NCI-H2029 (cell line): ENCODE results near the gene ERMARD.

Source experiments
- DNase-seq: peaks from one replicate; lab custom pipeline; 2025; lab: John Stamatoyannopoulos, UW

The ERMARD gene

DNA sequence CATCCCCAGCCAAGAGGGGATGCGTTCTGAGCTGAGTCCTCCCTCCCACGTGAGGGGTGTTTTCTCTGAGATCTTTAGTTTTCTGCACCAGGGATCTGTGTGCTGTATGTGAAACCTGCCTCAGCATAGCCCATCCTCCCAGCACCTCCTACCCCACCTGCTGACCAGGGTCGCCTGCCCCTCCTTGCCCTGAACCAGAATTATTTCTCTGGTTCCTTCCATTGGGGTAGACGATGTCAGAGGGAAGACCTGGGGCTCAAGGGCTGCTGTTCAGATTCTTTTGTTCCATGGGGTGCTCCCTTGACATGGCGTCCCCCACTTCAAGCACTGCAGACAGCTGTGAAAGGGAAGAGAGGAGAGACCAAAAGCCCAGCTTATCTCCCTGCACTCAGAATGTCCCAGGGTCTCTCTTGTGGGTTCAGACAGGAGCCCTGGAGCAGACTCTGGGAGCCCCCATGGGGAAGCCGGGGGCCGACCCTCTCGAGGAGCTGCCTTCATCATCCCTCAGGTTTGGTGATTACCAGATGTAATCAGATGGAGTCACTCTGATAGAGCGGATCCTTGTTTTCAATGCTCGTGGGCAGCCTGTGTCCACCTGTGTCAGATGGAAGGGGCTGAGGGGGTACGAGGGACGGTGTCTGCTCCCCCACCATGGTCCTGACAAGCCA, 74.3 kb downstream of the ERMARD start:
- no peak for DNase-seq

DNA sequence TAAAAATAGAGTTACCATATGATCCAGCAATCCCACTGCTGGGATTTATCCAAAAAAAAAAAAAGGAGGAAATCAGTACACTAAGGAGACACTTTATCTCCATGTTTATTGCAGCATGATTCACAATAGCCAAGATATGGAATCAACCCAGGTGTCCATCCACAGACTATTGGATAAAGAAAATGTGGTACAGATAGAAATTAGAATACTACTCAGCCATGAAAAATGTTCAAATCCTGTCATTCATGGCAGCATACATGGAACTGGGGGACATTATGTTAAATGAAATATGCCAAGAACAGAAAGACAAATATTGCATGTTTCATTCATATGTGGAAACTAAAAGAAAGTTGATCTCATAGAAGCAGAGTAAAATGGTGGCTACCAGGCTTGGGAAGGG, 75.3 kb downstream of the ERMARD start:
- DNase-seq = no peak

DNA sequence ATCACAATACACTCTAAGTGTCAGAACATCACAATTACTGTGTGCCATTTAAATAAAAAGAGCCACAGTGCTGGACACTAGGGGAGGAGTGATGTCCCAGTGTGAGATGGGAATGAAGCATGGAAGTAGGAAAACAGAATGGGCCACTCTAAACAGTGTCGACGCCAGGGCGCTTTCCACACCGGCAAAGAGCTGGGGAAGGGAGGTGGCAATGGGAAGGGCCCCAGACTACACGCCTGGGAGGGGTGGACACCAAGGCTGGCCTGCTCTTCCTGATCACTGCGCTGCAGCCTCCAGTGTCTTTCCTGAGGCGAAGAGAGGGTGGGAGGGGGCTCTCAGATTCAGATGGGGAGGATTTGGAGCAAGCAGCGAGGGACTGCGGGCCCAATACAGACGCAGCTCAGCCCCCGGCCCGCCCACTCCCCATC, 75.9 kb downstream of the ERMARD start:
- no peak for DNase-seq

DNA sequence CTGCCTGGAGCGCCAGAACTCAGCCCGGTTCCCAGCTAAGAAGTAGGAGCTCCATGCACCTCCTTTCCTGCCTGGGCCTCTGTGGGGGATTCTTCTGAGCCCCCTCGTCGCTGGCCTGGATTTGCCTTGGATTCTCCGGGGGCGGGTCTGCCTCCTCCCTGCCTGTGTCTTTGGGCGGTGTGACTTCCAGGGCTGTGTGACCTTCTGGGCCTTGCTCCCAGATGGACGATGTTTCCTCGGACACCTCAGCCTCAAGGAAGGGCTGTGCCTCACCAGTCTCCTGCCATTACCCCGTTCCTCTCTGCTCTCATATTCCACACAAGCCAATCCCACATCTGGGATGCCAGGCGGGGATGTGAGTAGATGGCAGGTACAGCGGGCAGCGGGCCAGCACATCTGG, 76.8 kb downstream of the ERMARD start:
- no peak for DNase-seq

DNA sequence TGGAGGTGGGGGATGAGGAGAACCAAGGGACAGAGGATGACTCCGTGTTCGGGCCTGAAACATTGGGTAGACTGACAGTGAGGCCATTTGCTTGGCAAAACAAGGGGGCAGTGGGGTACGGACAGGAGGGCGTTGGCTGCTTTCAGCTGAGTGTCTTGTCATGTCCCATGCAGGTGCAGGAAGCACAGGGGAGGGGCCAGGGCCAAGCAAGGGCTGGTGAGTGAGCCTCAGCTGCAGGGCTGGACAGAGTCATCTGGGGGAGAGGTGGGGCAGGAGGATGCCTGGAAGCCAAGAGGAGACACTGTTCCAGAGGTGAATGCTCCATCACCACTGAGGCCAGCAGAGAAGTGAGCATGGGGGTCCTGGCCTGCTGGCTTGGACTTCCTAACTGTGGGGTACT, 78.4 kb downstream of the ERMARD start:
- no peak for DNase-seq

DNA sequence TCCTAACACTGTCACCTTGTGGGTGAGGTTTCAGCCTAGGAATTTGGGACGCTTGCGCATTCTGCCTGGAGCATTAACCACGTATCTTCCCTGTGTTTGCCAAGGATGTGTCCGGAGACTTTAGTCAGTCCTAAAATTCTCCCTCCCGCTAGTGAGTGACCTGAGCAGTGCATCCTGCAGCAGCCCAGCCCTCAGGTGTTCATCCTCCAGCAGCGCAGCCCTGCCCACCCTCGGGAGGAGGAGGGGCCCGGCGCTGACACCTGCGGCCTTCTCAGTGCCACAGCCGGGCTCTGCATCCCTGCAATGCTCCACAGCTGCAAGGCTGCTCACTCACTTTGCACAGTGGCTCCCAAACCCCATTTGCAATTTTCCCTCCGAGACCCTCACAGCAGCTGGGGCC, 79.5 kb downstream of the ERMARD start:
- DNase-seq = no peak
